HCT116 (cell line): ENCODE results near the gene IP6K3. TPM values are rescaled to one million over a fixed set of nuclear protein-coding genes. Genes with fewer than 3 reads are reported as not detected.

Experiments
- ATAC-seq: fragments of 200-7000 bp; cut with Tn5 transposase; 2 replicates; pipeline ENCODE4 v1.9.1; 2020; ENCODE audit warnings: mild to moderate bottlenecking, moderate library complexity
- BruUV-seq: library from RNA; stranded (reverse); fragments of 400-500 nt; replicated peaks from 2 replicates; lab custom pipeline; 2021; lab: Mats Ljungman, UMichigan
- CTCF ChIA-PET: fragments of 300-600 bp; sonication (Branson Sonifier 250); formaldehyde crosslinking; loops from one replicate; lab custom pipeline; 2021; ENCODE audit warnings: antibody characterized with exemption; lab: Charles Lee
- POLR2A ChIA-PET: fragments of 300-600, 350-600 bp; sonication (Branson Sonifier 250); formaldehyde crosslinking; loops from one replicate; lab custom pipeline; 2021; ENCODE audit warnings: antibody characterized with exemption; lab: Charles Lee
- RAD21 ChIA-PET, 2 experiments: fragments of 300-600 bp; sonication (Branson Sonifier 250); formaldehyde crosslinking; loops; one replicate each; lab custom pipeline; 2023; ENCODE audit warnings: low total read pairs in 2 of 2; ENCODE audit not compliant: uncharacterized antibody in 2 of 2, unreplicated experiment in 2 of 2, low non-redundant PET in 1 of 2; lab: Charles Lee
- DNase-seq: peaks from one replicate; pipeline ENCODE4 v3.0.0-alpha.2; 2010; ENCODE audit warnings: low read depth, low spot score
- H2AFZ ChIP-seq: fragments of 200-600 bp; shearing (Covaris generic), sonication (generic); 2 replicates; pipeline ENCODE4 v1.6.1; 2017; ENCODE audit warnings: low read depth, mixed run types, mixed read lengths, antibody characterized with exemption, low read length; ENCODE audit not compliant: poor library complexity, severe bottlenecking
- H3K27ac ChIP-seq: 2 replicates; pipeline ENCODE4 v1.5.1; 2012; ENCODE audit warnings: low read depth, low read length
- H3K27me3 ChIP-seq: fragments of 200-600 bp; sonication (generic); 2 replicates; pipeline ENCODE4 v1.6.1; 2016; ENCODE audit warnings: mixed run types, low read length, mixed read lengths; ENCODE audit not compliant: insufficient read depth
- H3K36me3 ChIP-seq, 2 experiments: fragments of 200-500 bp in 1 of 2; fragments of 200-600 bp in 1 of 2; sonication (Bioruptor generic) in 1 of 2; sonication (generic) in 1 of 2; 2 replicates each; pipeline versions ENCODE4 v1.5.1 to v1.6.1; 2014 to 2016; ENCODE audit warnings: low read length in 2 of 2, inconsistent platforms in 1 of 2, mixed read lengths in 1 of 2, mixed run types in 1 of 2; ENCODE audit not compliant: insufficient read depth in 2 of 2, control insufficient read depth in 1 of 2
- H3K4me1 ChIP-seq, 2 experiments: fragments of 200-600 bp in 1 of 2; sonication (generic) in 1 of 2; 2 replicates each; pipeline versions ENCODE4 v1.5.1 to v1.6.1; 2012 to 2017; ENCODE audit warnings: low read length in 2 of 2, inconsistent platforms in 1 of 2, mild to moderate bottlenecking in 1 of 2, mixed read lengths in 1 of 2, mixed run types in 1 of 2, moderate library complexity in 1 of 2; ENCODE audit not compliant: insufficient read depth in 2 of 2, control insufficient read depth in 1 of 2
- H3K4me2 ChIP-seq: fragments of 200-600 bp; sonication (generic); 2 replicates; pipeline ENCODE4 v1.6.1; 2017; ENCODE audit warnings: mixed run types, low read length, mixed read lengths
- H3K4me3 ChIP-seq, 2 experiments: fragments of 200-600 bp in 1 of 2; sonication (generic) in 1 of 2; replicated peaks in 1 of 2; 2 replicates each; pipeline ENCODE4 v1.5.1; 2011 to 2016; ENCODE audit warnings: low read length in 2 of 2, control low read depth in 1 of 2, low read depth in 1 of 2, mild to moderate bottlenecking in 1 of 2, mixed read lengths in 1 of 2, mixed run types in 1 of 2
- H3K79me2 ChIP-seq: fragments of 200-600 bp; sonication (generic); 2 replicates; pipeline ENCODE4 v1.6.1; 2017; ENCODE audit warnings: mild to moderate bottlenecking, mixed run types, low read length, moderate library complexity, mixed read lengths; ENCODE audit not compliant: insufficient read depth
- H3K9ac ChIP-seq: fragments of 200-600 bp; sonication (generic); 2 replicates; pipeline ENCODE4 v1.6.1; 2016; ENCODE audit warnings: low read length, mixed read lengths
- H3K9me2 ChIP-seq: fragments of 200-600 bp; sonication (generic), shearing (Covaris generic); 2 replicates; pipeline ENCODE4 v1.6.1; 2017; ENCODE audit warnings: mixed run types, mild to moderate bottlenecking, moderate library complexity; ENCODE audit not compliant: insufficient read depth
- H3K9me3 ChIP-seq, 2 experiments: fragments of 200-500 bp in 1 of 2; fragments of 200-600 bp in 1 of 2; sonication (Bioruptor generic) in 1 of 2; sonication (generic) in 1 of 2; 2 replicates each; pipeline ENCODE4 v1.6.1; 2014 to 2017; ENCODE audit warnings: low read length in 2 of 2, mixed read lengths in 2 of 2, inconsistent platforms in 1 of 2, low read depth in 1 of 2, mild to moderate bottlenecking in 1 of 2, mixed run types in 1 of 2, moderate library complexity in 1 of 2; ENCODE audit not compliant: control insufficient read depth in 1 of 2, insufficient read depth in 1 of 2
- H4K20me1 ChIP-seq: fragments of 200-600 bp; sonication (generic), shearing (Covaris generic); 2 replicates; pipeline ENCODE4 v1.6.1; 2017; ENCODE audit warnings: mixed run types, mild to moderate bottlenecking, moderate library complexity; ENCODE audit not compliant: insufficient read depth
- EGR1 ChIP-seq: IDR thresholded peaks from 2 replicates; pipeline ENCODE4 v1.6.1; 2012; ENCODE audit warnings: low read depth
- EZH2phosphoT487 ChIP-seq: fragments of 200-600 bp; IDR thresholded peaks from 2 replicates; pipeline ENCODE4 v1.6.1; 2018; ENCODE audit warnings: antibody characterized with exemption, borderline replicate concordance
- FOSL1 ChIP-seq: IDR thresholded peaks from 2 replicates; pipeline ENCODE4 v1.6.1; 2012; ENCODE audit warnings: low read depth
- JUND ChIP-seq: IDR thresholded peaks from 2 replicates; pipeline ENCODE4 v1.6.1; 2012
- POLR2A ChIP-seq: IDR thresholded peaks from 2 replicates; pipeline ENCODE4 v1.7.0; 2011; ENCODE audit warnings: borderline replicate concordance; ENCODE audit not compliant: insufficient read depth, insufficient read length; ENCODE audit errors: extremely low read depth
- POLR2AphosphoS5 ChIP-seq: IDR thresholded peaks from 2 replicates; pipeline ENCODE4 v1.6.1; 2011; ENCODE audit warnings: mild to moderate bottlenecking, low read depth, low read length, moderate library complexity
- RAD21 ChIP-seq: IDR thresholded peaks from 2 replicates; pipeline ENCODE4 v1.6.1; 2012; ENCODE audit warnings: low read depth, mild to moderate bottlenecking
- SIN3A ChIP-seq: IDR thresholded peaks from 2 replicates; pipeline ENCODE4 v1.6.1; 2012; ENCODE audit warnings: low read depth
- ZFX ChIP-seq: fragments of 450-650 bp; IDR thresholded peaks from 2 replicates; pipeline ENCODE4 v1.6.1; 2017
- intact Hi-C: fragments of 100-400 bp; cut with micrococcal nuclease; formaldehyde crosslinking; loops from 2 replicates; pipeline ENCODE4 v1.10.0; 2022
- total RNA-seq: library from RNA; stranded (reverse); gene quantifications from one replicate; pipeline ENCODE4 v1.2.1, GENCODE V29; 2021; ENCODE audit not compliant: unreplicated experiment
- TF ChIP-seq, protein P1 (sequence below): IDR thresholded peaks from 2 replicates; pipeline ENCODE4 v1.6.1; 2012
- TF ChIP-seq, protein P2 (sequence below): IDR thresholded peaks from 2 replicates; pipeline ENCODE4 v1.6.1; 2011; ENCODE audit warnings: mild to moderate bottlenecking, low read length, moderate library complexity; ENCODE audit not compliant: insufficient replicate concordance; ENCODE audit errors: extremely low read depth

IP6K3 gene
- total RNA-seq, 1 experiment from 2014 or later: not detected

GRCh38 chr6:33748841-33749240 is 2.1 kb upstream of the IP6K3 start:
- BruUV-seq: no TSS peak
- no peak overlapping the region for H3K4me3 ChIP-seq
- DNase-seq: no peak
- H3K4me1 ChIP-seq: peaks cover 9 to 18% of the 10 kb centered on the region in 2 experiments; a peak in 3 of 4 replicates
- ATAC-seq: no peak
- H3K4me2 ChIP-seq: no peak overlapping the region
- H3K27ac ChIP-seq: no peak overlapping the region
- RAD21 ChIA-PET: no interaction called here
- H3K9me3 ChIP-seq: no peaks in the 10 kb centered on the region
- TF ChIP-seq POLR2AphosphoS5 (no peak), EGR1 (no peak), POLR2A (no peak), RAD21 (no peak), FOSL1 (no peak), SIN3A (no peak), JUND (no peak), ZFX (no peak), EZH2phosphoT487 (no peak)
- TF ChIP-seq, protein P1, sequence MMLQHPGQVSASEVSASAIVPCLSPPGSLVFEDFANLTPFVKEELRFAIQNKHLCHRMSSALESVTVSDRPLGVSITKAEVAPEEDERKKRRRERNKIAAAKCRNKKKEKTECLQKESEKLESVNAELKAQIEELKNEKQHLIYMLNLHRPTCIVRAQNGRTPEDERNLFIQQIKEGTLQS: no peak
- TF ChIP-seq, protein P2, sequence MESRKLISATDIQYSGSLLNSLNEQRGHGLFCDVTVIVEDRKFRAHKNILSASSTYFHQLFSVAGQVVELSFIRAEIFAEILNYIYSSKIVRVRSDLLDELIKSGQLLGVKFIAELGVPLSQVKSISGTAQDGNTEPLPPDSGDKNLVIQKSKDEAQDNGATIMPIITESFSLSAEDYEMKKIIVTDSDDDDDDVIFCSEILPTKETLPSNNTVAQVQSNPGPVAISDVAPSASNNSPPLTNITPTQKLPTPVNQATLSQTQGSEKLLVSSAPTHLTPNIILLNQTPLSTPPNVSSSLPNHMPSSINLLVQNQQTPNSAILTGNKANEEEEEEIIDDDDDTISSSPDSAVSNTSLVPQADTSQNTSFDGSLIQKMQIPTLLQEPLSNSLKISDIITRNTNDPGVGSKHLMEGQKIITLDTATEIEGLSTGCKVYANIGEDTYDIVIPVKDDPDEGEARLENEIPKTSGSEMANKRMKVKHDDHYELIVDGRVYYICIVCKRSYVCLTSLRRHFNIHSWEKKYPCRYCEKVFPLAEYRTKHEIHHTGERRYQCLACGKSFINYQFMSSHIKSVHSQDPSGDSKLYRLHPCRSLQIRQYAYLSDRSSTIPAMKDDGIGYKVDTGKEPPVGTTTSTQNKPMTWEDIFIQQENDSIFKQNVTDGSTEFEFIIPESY: no peak
- H3K9ac ChIP-seq: no peak overlapping the region
- H3K9me2 ChIP-seq: no peaks in the 10 kb centered on the region
- POLR2A ChIA-PET: no interaction called here
- intact Hi-C loops: no loop called here
- CTCF ChIA-PET: no interaction called here
- H2AFZ ChIP-seq: no peak overlapping the region
- H4K20me1 ChIP-seq: no peaks in the 10 kb centered on the region
- no peaks in the 10 kb centered on the region for H3K36me3 ChIP-seq
- no peaks in the 10 kb centered on the region for H3K79me2 ChIP-seq
- H3K27me3 ChIP-seq: no peaks in the 10 kb centered on the region
